GM12865 (cell line): ENCODE measurements around the gene ZFHX2.

ENCODE experiments used
- DNase-seq: peaks from one replicate; pipeline ENCODE4 v3.0.0; 2010; ENCODE audit warnings: low read depth
- H3K4me3 ChIP-seq: 2 replicates; pipeline ENCODE4 v1.5.1; 2011; ENCODE audit warnings: mild to moderate bottlenecking, low read depth, low read length, control low read depth
- TF ChIP-seq, protein P1 (sequence below): IDR thresholded peaks from 2 replicates; pipeline ENCODE4 v1.5.1; 2011; ENCODE audit warnings: low read length, control low read depth, low read depth, inconsistent platforms; ENCODE audit not compliant: insufficient read depth; ENCODE audit errors: missing control alignments

The ZFHX2 gene

DNA sequence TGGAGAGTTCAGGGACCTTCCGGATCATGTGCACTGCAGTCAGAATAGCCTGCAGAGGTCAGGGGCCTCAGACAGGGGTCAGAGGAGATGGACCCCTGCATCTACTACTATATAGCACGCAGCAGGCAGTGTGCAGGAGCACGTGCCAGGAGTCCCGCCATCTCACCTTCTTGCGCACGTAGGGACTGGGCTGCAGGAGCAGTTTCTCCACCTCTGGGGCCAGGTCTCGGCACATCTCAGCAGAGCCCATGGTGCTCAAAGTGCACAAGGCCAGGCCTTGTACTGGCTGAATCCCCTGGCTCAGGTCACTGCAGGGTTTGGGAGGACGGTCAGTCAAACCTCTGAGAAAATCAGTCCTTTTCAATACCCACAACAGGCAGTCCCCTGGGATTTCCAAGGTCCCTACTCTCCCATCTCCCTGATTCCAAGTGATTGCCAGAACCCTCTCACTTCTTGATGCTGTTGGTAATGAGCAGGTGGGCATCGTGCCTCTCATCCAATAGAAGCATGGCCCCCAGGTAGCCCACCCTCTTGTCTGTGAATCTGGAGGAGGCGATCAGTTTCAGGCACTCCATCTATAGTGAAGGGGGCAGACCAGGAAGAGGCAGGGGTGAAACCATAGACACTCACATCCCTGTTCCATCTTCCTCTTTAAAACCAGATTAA lies 14.7 kb upstream of the ZFHX2 start:
- TF ChIP-seq, protein P1, sequence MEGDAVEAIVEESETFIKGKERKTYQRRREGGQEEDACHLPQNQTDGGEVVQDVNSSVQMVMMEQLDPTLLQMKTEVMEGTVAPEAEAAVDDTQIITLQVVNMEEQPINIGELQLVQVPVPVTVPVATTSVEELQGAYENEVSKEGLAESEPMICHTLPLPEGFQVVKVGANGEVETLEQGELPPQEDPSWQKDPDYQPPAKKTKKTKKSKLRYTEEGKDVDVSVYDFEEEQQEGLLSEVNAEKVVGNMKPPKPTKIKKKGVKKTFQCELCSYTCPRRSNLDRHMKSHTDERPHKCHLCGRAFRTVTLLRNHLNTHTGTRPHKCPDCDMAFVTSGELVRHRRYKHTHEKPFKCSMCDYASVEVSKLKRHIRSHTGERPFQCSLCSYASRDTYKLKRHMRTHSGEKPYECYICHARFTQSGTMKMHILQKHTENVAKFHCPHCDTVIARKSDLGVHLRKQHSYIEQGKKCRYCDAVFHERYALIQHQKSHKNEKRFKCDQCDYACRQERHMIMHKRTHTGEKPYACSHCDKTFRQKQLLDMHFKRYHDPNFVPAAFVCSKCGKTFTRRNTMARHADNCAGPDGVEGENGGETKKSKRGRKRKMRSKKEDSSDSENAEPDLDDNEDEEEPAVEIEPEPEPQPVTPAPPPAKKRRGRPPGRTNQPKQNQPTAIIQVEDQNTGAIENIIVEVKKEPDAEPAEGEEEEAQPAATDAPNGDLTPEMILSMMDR = no peak
- peak overlapping the region; percentile 68 for H3K4me3 ChIP-seq
- no peak for DNase-seq

DNA sequence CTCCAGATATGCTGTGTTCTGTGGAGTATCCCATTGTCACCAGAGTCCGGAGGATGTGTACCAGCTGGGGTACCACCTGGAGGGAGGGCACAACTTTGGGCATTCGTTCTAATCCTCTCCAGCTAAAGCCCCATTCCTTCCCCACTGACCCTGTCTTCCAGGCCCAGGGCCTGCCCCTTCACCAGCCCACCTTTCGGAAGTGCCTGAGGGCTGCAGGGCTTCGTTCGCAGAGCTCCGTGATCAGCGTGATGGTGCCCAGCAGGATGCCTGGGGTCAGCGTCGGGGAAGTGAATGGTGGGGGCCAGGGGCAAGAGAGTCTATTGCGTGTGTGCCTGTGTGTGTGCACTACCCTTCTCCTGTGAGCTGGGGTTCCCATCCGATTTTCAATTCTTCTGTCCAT lies 14.1 kb upstream of the ZFHX2 start:
- H3K4me3 ChIP-seq = no peak overlapping the region
- TF ChIP-seq, protein P1 = no peak
- no peak for DNase-seq

DNA sequence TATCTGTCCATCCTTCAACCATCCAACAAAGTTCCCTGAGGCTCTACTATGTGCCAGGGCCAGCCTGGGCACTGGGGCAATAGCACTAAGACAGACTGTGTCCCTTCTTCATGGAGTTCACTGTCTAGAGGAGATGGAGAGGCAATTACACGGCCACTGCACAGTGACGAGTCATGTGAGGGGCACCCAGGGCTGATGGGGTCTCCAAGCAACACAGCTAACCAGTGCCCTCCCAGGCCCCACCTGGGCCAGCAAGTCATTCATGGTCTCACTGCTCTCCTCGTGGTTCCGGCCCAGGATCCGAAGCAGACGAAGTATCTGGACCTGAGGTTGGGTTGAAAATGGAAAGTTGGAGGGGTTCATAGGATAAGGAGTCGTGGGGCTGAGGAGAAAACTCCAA lies 13.3 kb upstream of the ZFHX2 start:
- no peak overlapping the region for H3K4me3 ChIP-seq
- TF ChIP-seq, protein P1 = no peak
- no peak for DNase-seq

DNA sequence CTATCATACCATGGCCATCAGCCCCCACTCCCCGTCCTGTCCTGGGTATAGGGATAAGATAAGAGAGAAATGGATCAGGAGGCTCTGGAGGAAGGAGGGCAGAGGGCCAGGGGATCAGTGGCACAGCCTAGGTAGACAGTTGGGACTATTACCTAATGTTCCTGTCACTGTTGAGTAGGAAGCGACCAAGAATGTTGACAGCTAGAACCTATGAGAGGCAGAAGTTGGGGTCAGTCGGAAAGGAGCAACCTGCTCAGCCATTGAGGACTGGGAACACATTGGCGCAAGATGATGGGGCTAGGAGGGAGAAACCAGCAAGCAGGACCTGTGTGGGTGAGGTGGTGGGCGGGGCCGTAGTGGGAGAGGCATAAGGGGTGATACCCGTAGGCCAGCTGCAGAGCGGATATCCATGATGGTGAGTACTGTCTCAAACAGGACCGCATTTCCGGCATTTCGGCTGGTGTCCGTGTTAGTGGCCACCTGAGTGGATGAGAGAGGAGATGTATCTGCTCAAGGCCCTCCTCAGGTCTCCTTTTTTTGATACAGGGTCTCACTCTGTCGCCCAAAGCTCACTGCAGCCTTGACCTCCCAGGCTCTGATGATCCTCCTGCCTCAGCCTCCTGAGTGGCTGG lies 12.7 kb upstream of the ZFHX2 start:
- DNase-seq = no peak
- H3K4me3 ChIP-seq = no peak overlapping the region
- TF ChIP-seq, protein P1 = no peak

DNA sequence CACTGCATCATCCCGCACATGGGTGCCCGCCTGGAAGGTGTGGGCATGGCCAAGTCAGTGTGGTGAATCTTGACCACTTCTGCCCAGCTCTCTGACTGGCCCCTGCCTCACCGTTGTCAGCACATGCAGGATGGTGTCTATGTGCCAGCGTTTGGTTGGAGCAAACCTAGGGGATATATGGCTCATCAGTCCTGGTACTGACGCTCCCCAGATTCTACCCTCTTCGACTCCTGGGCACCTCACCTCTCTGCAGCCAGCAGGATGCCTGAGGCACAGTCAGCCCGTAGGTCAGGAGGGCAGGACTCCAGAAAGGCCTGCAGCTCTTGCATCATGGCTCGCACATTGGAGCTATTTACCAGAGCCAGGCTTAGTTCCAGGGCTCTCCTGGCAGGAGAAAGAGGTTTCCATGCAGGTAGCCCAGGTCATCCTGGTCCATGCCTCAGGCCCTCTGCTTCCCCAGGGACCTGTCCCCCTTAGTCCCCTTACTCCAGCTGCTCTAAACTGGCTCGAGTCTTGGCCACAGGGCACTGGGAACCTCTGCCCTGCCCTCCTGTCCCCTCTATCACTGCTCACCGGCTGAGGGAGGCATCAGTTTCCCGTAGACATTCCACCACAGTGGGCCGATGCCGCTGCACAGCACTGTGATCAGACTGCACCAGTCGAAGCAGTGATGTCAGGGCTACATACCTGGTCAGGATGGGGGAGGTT lies 12.1 kb upstream of the ZFHX2 start:
- DNase-seq = no peak
- no peak overlapping the region for H3K4me3 ChIP-seq
- TF ChIP-seq, protein P1 = no peak

DNA sequence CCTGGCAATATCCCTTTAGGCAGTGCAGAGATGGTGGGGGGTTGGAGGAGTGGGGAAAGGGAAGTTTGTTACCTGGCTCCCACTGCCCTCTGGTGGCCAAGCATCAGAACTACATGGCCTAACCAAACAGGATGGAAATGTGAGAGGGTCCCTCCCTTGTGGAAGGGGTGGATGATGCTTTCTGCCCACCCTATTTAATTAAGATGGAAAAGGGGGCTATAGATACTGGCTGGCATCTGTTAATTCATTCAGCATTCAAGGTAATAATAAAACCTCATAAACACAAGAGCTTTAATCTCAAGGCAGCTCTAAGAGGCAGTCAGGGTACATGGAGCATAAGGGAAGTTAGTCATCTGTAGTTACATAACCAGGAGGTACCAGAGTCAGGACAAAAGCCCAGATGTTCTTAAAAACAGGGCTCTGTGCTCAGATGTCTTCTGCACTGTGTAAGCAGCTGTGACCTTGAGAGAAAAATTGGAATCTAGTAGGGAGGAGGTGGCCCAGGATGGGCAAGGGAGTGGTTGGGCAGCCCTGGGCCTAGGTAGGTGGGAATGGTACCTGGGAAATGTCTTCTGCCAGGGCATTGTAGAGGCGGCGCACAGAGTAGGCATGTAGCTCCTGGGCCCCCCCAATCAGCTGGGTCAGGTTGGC lies 11.4 kb upstream of the ZFHX2 start:
- no peak overlapping the region for H3K4me3 ChIP-seq
- TF ChIP-seq, protein P1 = peak; percentile 95
- DNase-seq = peak; percentile 66
